Gastrocnemius medialis (tissue), 4 donors: Measurements from ENCODE around the gene AGXT2.

Experiments used
- POLR2A ChIP-seq, 2 donors: fragments of 450-650 bp; IDR thresholded peaks; one replicate each; pipeline ENCODE4 v1.6.1; 2017; ENCODE audit warnings: antibody characterized with exemption in 2 of 2, mild to moderate bottlenecking in 2 of 2, moderate library complexity in 2 of 2
- TF ChIP-seq, protein P1 (sequence below), 5 experiments: fragments of 450-650 bp in 3 of 5; fragments of 200-600 bp in 2 of 5; sonication (generic) in 2 of 5; IDR thresholded peaks in 4 of 5; conservative IDR thresholded peaks in 1 of 5; 1 replicate in 4 of 5; 2 replicates in 1 of 5; pipeline ENCODE4 v1.5.1; 2016 to 2019; ENCODE audit warnings: antibody characterized with exemption in 5 of 5, mild to moderate bottlenecking in 3 of 5, moderate library complexity in 3 of 5

DNA sequence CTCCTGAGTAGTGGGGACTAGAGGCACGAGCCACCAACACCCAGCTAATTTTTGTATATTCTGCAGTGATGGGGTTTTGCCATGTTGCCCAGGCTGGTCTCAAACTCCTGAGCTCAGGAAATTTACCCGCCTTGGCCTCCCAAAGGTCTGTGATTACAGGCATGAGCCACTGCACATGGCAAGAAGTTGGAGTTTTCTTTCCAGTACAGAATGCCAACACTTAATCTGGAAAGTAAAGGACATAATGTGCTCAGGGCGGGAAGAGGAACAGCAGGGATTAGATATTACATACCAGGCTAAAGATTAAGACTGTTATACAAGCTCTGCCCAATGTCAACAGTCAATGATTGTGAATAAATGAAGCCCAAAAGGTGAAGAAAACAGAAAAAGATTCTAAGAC is 47.2 kb upstream of the AGXT2 start:
- TF ChIP-seq, protein P1, sequence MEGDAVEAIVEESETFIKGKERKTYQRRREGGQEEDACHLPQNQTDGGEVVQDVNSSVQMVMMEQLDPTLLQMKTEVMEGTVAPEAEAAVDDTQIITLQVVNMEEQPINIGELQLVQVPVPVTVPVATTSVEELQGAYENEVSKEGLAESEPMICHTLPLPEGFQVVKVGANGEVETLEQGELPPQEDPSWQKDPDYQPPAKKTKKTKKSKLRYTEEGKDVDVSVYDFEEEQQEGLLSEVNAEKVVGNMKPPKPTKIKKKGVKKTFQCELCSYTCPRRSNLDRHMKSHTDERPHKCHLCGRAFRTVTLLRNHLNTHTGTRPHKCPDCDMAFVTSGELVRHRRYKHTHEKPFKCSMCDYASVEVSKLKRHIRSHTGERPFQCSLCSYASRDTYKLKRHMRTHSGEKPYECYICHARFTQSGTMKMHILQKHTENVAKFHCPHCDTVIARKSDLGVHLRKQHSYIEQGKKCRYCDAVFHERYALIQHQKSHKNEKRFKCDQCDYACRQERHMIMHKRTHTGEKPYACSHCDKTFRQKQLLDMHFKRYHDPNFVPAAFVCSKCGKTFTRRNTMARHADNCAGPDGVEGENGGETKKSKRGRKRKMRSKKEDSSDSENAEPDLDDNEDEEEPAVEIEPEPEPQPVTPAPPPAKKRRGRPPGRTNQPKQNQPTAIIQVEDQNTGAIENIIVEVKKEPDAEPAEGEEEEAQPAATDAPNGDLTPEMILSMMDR (IDR thresholded peaks at IDR 0.05 in 4 of 5, conservative IDR thresholded peaks at IDR 0.05 in 1 of 5) = no peak
- TF ChIP-seq POLR2A (IDR thresholded peaks at IDR 0.05) = no peak
